22Rv1 (cell line): ENCODE data around the gene FCER1G.
A peak's percentile ranks its signal among the peaks of the same experiment; 100 is the strongest.

ENCODE experiments used
- ZFX ChIP-seq: fragments of 450-650 bp; IDR thresholded peaks from 2 replicates; pipeline ENCODE4 v1.6.1; 2017; ENCODE audit warnings: antibody characterized with exemption, borderline replicate concordance
- TF ChIP-seq, protein P1 (sequence below): fragments of 450-650 bp; IDR thresholded peaks from 2 replicates; pipeline ENCODE4 v1.5.1; 2017; ENCODE audit warnings: mild to moderate bottlenecking

DNA sequence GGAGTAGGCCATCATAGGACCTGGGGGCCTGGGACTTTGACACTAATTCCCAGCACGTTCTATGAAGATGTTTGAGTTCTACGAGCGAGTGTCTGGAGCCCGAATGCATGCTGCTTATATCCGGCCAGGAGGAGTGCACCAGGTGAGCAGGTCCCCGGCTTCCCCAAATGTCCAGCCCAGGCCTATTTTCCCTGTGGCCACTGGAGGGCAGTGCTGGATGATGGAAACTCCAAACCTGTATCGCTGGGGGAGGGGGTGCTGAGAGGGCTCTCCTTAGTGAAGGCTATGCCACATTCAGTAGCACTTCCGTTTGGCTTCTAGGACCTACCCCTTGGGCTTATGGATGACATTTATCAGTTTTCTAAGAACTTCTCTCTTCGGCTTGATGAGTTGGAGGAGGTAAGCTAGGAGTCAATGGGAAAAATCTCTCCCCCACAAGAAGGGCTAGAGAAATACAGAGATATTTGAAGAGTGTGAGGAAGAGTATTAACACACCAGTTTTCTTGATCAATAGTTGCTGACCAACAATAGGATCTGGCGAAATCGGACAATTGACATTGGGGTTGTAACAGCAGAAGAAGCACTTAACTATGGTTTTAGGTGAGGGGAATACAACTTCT lies 5.2 kb upstream of the FCER1G start:
- TF ChIP-seq, protein P1, sequence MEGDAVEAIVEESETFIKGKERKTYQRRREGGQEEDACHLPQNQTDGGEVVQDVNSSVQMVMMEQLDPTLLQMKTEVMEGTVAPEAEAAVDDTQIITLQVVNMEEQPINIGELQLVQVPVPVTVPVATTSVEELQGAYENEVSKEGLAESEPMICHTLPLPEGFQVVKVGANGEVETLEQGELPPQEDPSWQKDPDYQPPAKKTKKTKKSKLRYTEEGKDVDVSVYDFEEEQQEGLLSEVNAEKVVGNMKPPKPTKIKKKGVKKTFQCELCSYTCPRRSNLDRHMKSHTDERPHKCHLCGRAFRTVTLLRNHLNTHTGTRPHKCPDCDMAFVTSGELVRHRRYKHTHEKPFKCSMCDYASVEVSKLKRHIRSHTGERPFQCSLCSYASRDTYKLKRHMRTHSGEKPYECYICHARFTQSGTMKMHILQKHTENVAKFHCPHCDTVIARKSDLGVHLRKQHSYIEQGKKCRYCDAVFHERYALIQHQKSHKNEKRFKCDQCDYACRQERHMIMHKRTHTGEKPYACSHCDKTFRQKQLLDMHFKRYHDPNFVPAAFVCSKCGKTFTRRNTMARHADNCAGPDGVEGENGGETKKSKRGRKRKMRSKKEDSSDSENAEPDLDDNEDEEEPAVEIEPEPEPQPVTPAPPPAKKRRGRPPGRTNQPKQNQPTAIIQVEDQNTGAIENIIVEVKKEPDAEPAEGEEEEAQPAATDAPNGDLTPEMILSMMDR = peak; percentile 99
- TF ChIP-seq ZFX = no peak
